SK-N-SH (cell line): ENCODE measurements around the gene SPINT1. TPM values are rescaled to one million over a fixed set of nuclear protein-coding genes. Genes with fewer than 3 reads are reported as not detected.

Experiments
- CTCF ChIA-PET: fragments of 300-600, 350-600 bp; formaldehyde crosslinking; extraction: SDS; loops from one replicate; lab custom pipeline; 2021; lab: Yijun Ruan, JAX
- POLR2A ChIA-PET: fragments of 350-600 bp; sonication (Branson Sonifier 250); formaldehyde crosslinking; extraction: SDS; loops from one replicate; lab custom pipeline; 2020; ENCODE audit warnings: antibody characterized with exemption, inconsistent platforms; lab: Yijun Ruan, JAX
- DNase-seq: peaks from one replicate; pipeline ENCODE4 v3.0.0; 2012
- H2AFZ ChIP-seq: fragments of 200-600 bp; sonication (generic); 2 replicates; pipeline ENCODE4 v1.8.1; 2016; ENCODE audit warnings: antibody characterized with exemption, mild to moderate bottlenecking, low read depth
- H3F3A ChIP-seq: fragments of 200-600 bp; sonication (generic); replicated peaks from 2 replicates; pipeline ENCODE3; 2016; ENCODE audit warnings: antibody characterized with exemption, mild to moderate bottlenecking; ENCODE audit not compliant: insufficient read depth
- H3K27ac ChIP-seq, 2 experiments: fragments of 200-500 bp in 1 of 2; fragments of 200-600 bp in 1 of 2; sonication (Bioruptor generic) in 1 of 2; sonication (generic), shearing (Covaris generic) in 1 of 2; 2 replicates each; pipeline versions ENCODE4 v1.5.1 to v1.6.1; 2014 to 2016; ENCODE audit warnings: low read depth in 2 of 2, inconsistent platforms in 1 of 2, low read length in 1 of 2, mild to moderate bottlenecking in 1 of 2, mixed read lengths in 1 of 2
- H3K27me3 ChIP-seq: fragments of 200-600 bp; sonication (generic), shearing (Covaris generic); 2 replicates; pipeline ENCODE4 v1.6.1; 2016; ENCODE audit warnings: mixed run types; ENCODE audit not compliant: insufficient read depth
- H3K36me3 ChIP-seq, 2 experiments: fragments of 200-500 bp in 1 of 2; fragments of 200-600 bp in 1 of 2; sonication (Bioruptor generic) in 1 of 2; sonication (generic) in 1 of 2; replicated peaks in 1 of 2; 2 replicates each; pipeline versions ENCODE3 to v1.5.1; 2014 to 2016; ENCODE audit warnings: low read length in 1 of 2, mild to moderate bottlenecking in 1 of 2; ENCODE audit not compliant: insufficient read depth in 2 of 2, control insufficient read depth in 1 of 2
- H3K4me1 ChIP-seq, 2 experiments: fragments of 200-500 bp in 1 of 2; fragments of 200-600 bp in 1 of 2; sonication (Bioruptor generic) in 1 of 2; sonication (generic), shearing (Covaris generic) in 1 of 2; 2 replicates each; pipeline versions ENCODE4 v1.5.1 to v1.6.1; 2014 to 2016; ENCODE audit warnings: low read depth in 1 of 2, low read length in 1 of 2, mixed run types in 1 of 2; ENCODE audit not compliant: insufficient read depth in 2 of 2, control insufficient read depth in 1 of 2
- H3K4me2 ChIP-seq: fragments of 200-600 bp; sonication (generic), shearing (Covaris generic); 2 replicates; pipeline ENCODE4 v1.6.1; 2017; ENCODE audit warnings: mixed run types
- H3K4me3 ChIP-seq, 2 experiments: fragments of 200-500 bp in 1 of 2; fragments of 200-600 bp in 1 of 2; sonication (Bioruptor generic) in 1 of 2; sonication (generic), shearing (Covaris generic) in 1 of 2; 2 replicates each; pipeline versions ENCODE4 v1.5.1 to v1.8.1; 2014 to 2016; ENCODE audit warnings: low read depth in 2 of 2, inconsistent platforms in 1 of 2, low read length in 1 of 2, mild to moderate bottlenecking in 1 of 2, mixed read lengths in 1 of 2, moderate library complexity in 1 of 2
- H3K79me2 ChIP-seq: fragments of 200-600 bp; sonication (generic); 2 replicates; pipeline ENCODE4 v1.8.1; 2017; ENCODE audit warnings: mild to moderate bottlenecking; ENCODE audit not compliant: insufficient read depth
- H3K9ac ChIP-seq: fragments of 200-600 bp; sonication (generic); 2 replicates; pipeline ENCODE4 v1.6.1; 2017; ENCODE audit warnings: mixed run types
- H3K9me2 ChIP-seq: fragments of 200-600 bp; sonication (generic); 2 replicates; pipeline ENCODE4 v1.6.1; 2017; ENCODE audit warnings: mixed run types
- H3K9me3 ChIP-seq: fragments of 200-600 bp; sonication (generic); 2 replicates; pipeline ENCODE4 v1.6.1; 2017; ENCODE audit warnings: mixed run types, mild to moderate bottlenecking, moderate library complexity
- H4K20me1 ChIP-seq: fragments of 200-600 bp; sonication (generic); 2 replicates; pipeline ENCODE4 v1.6.1; 2017; ENCODE audit warnings: mild to moderate bottlenecking, mixed run types; ENCODE audit not compliant: insufficient read depth
- CTCF ChIP-seq: fragments of 200-600 bp; sonication (generic); IDR thresholded peaks from 2 replicates; pipeline ENCODE4 v1.6.1; 2017; ENCODE audit warnings: antibody characterized with exemption, mild to moderate bottlenecking, moderate library complexity
- MAX ChIP-seq: IDR thresholded peaks from 2 replicates; pipeline ENCODE4 v1.4.0; 2012; ENCODE audit warnings: low read depth
- RAD21 ChIP-seq: IDR thresholded peaks from 2 replicates; pipeline ENCODE4 v1.6.1; 2012; ENCODE audit warnings: mild to moderate bottlenecking, low read length
- RCOR1 ChIP-seq: fragments of 150-350 bp; IDR thresholded peaks from 2 replicates; pipeline ENCODE4 v1.6.1; 2017; ENCODE audit warnings: antibody characterized with exemption, low read length
- SMC3 ChIP-seq: IDR thresholded peaks from 2 replicates; pipeline ENCODE4 v1.6.1; 2012; ENCODE audit warnings: low read depth, low read length, improper control_type of control experiment
- YY1 ChIP-seq: IDR thresholded peaks from 2 replicates; pipeline ENCODE4 v1.4.0; 2012; ENCODE audit warnings: low read depth, mild to moderate bottlenecking
- WGBS: methylation state at CpG from one replicate; pipeline ENCODE4 v1.1.6; 2017; ENCODE audit warnings: low lambda C conversion rate; 5-methylcytosine and 5-hydroxymethylcytosine counted together
- polyA plus RNA-seq, 3 experiments: library from polyadenylated mRNA; depleted of rRNA; stranded (reverse); fragments of >200 nt; gene quantifications; 2 replicates each; pipeline ENCODE4 v1.2.3, GENCODE V29; 2012
- TF ChIP-seq, protein P1 (sequence below): IDR thresholded peaks from 2 replicates; pipeline ENCODE4 v1.6.1; 2012; ENCODE audit warnings: mild to moderate bottlenecking, low read depth, low read length, moderate library complexity

SPINT1 gene
- polyA plus RNA-seq, 1 of the 3 experiments (the other 2 are of a cell fraction), result 2.0 TPM

DNA sequence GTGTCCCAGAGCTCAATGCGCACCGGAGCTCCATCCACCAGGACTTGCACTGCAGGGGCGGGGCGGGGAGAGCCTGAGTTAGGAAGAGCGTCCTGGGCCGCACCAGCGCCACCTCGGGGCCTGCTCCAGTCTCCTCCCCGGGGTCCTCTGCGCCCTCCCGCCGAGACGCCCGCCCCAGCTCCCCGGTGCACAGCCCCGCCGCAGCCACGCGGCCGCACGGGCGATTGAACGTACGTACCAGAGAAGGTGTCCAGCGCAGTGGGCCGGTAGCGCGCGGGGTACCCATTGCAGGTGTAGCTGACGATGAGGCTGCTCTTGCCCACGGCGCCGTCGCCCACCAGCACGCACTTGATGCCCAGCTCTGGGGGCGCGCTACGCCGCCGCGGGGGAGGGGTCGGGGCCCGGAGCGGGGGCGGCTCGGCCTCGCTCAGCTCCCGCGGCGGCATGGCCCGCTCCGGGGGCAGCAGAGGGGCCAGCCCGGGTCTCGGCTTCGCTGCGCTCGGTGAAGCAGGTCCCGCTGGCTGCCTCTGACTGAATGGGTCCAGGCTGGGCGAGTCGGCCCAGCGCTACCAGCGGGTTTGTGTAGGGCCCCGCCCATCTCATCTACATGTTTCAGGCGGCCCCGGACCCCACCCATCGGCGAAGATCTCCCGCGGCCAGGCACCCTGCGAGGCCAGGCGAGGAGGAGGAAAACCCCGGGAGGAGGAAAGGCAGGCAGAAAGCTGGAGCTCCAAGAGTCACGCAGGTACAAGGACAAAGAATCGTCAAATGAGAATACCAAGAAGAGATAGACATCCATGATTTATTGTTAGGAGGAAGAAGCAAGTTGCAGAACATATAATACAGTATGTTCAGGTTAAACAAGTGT is 30.1 kb downstream of the SPINT1 start, which contains the start of gene RHOV:
TSS of gene RHOV (minus strand) at position 541 of the 868 bp plus-strand sequence. CDS start at position 446, 95 bp downstream.
- whole genome bisulfite sequencing, result under 1% methylated on average over 10 of the region's 74 CpGs
- Histone ChIP-seq H3K36me3 (no peaks in the 10 kb centered on the region), H3K9me2 (no peaks in the 10 kb centered on the region), H3K9me3 (no peaks in the 10 kb centered on the region), H2AFZ (peak within 1 kb of the TSS; percentile 79), H3K4me1 (no peaks in the 10 kb centered on the region; a peak in 1 of 4 replicates), H3K79me2 (no peaks in the 10 kb centered on the region), H3K4me2 (peak within 1 kb of the TSS; percentile 90), H4K20me1 (no peaks in the 10 kb centered on the region), H3F3A (no peaks in the 10 kb centered on the region), H3K27me3 (no peaks in the 10 kb centered on the region), H3K27ac (no peak within 1 kb of the TSS), H3K4me3 (peak within 1 kb of the TSS; percentile 52 to 63), H3K9ac (peak within 1 kb of the TSS; percentile 41; the same call in 1 of the 2 replicates)
- ChIA-PET CTCF (interaction anchor here (0.6 to 11.1 kb wide), 19 partner anchors 8 to 354 kb away, joined by 3 to 69 read pairs (median 4); partner anchors contain the start of genes RAD51, SPINT1 and VPS18), POLR2A (interaction anchor here (0.7 to 2.6 kb wide), 4 partner anchors 16 to 22 kb away, joined by 3 to 12 read pairs (median 8); partner anchors contain the start of gene VPS18)
- DNase-seq, result peak; percentile 92
- TF ChIP-seq YY1 (no peak), SMC3 (0 out of 2 replicates have a peak, but pooled peaks have one; percentile 4), CTCF (peak; percentile 47), RAD21 (0 out of 2 replicates have a peak, but pooled peaks have one; percentile 16), RCOR1 (no peak), MAX (no peak)
- TF ChIP-seq, protein P1, sequence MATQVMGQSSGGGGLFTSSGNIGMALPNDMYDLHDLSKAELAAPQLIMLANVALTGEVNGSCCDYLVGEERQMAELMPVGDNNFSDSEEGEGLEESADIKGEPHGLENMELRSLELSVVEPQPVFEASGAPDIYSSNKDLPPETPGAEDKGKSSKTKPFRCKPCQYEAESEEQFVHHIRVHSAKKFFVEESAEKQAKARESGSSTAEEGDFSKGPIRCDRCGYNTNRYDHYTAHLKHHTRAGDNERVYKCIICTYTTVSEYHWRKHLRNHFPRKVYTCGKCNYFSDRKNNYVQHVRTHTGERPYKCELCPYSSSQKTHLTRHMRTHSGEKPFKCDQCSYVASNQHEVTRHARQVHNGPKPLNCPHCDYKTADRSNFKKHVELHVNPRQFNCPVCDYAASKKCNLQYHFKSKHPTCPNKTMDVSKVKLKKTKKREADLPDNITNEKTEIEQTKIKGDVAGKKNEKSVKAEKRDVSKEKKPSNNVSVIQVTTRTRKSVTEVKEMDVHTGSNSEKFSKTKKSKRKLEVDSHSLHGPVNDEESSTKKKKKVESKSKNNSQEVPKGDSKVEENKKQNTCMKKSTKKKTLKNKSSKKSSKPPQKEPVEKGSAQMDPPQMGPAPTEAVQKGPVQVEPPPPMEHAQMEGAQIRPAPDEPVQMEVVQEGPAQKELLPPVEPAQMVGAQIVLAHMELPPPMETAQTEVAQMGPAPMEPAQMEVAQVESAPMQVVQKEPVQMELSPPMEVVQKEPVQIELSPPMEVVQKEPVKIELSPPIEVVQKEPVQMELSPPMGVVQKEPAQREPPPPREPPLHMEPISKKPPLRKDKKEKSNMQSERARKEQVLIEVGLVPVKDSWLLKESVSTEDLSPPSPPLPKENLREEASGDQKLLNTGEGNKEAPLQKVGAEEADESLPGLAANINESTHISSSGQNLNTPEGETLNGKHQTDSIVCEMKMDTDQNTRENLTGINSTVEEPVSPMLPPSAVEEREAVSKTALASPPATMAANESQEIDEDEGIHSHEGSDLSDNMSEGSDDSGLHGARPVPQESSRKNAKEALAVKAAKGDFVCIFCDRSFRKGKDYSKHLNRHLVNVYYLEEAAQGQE, result no peak
